Measurements from ENCODE around the gene LDLRAD3. TPM values are rescaled to one million over a fixed set of nuclear protein-coding genes. Genes with fewer than 3 reads are reported as not detected.

LDLRAD3 gene
- total and polyA plus RNA-seq, 12 donors: 0.87 to 5.1 (median 1.7) TPM

GRCh38 chr11:36000616-36001190 lies 56.8 kb downstream of the LDLRAD3 start:
- Histone ChIP-seq H3K4me3 (no peak overlapping the region), H3K9me3 (peaks cover 0 to 9% (median 0%) of the 10 kb centered on the region in 11 donors), H3K27ac (no peak overlapping the region), H3K27me3 (no peaks in the 10 kb centered on the region), H3K4me1 (peaks cover 0 to 13% (median 0%) of the 10 kb centered on the region in 9 donors), H3K36me3 (no peaks in the 10 kb centered on the region)
- intact Hi-C loops (cut with DNase I): no loop called here
- no peak for DNase-seq
- TF ChIP-seq CTCF (IDR thresholded peaks at IDR 0.05): no peak
- 81% methylated on average over 6 of the region's 6 CpGs for WGBS, 2 donors
- ATAC-seq: no peak

GRCh38 chr11:36002196-36002595 lies 58.3 kb downstream of the LDLRAD3 start:
- no peak for TF ChIP-seq CTCF (IDR thresholded peaks at IDR 0.05)
- Histone ChIP-seq H3K27ac (no peak overlapping the region), H3K36me3 (no peaks in the 10 kb centered on the region), H3K27me3 (no peaks in the 10 kb centered on the region), H3K4me3 (no peak overlapping the region), H3K9me3 (peaks cover 0 to 9% (median 0%) of the 10 kb centered on the region in 11 donors), H3K4me1 (peaks cover 0 to 12% (median 0%) of the 10 kb centered on the region in 9 donors)
- DNase-seq (no peak), ATAC-seq (peak in 1 of 8 donors; percentile 59)
- intact Hi-C loops (cut with DNase I): no loop called here
- 52 to 63% methylated on average over 6 of the region's 6 CpGs for WGBS, 2 donors

GRCh38 chr11:36002796-36003195 lies 58.9 kb downstream of the LDLRAD3 start:
- H3K36me3 ChIP-seq: no peaks in the 10 kb centered on the region
- no peak overlapping the region for H3K27ac ChIP-seq
- no peak overlapping the region for H3K4me3 ChIP-seq
- DNase-seq (no peak), ATAC-seq (peak in 1 of 8 donors; percentile 67)
- 64% methylated on average over 3 of the region's 3 CpGs for WGBS, 2 donors
- no peak for TF ChIP-seq CTCF (IDR thresholded peaks at IDR 0.05)
- H3K4me1 ChIP-seq: peaks cover 0 to 12% (median 0%) of the 10 kb centered on the region in 9 donors
- intact Hi-C loops (cut with DNase I): no loop called here
- H3K9me3 ChIP-seq: peaks cover 0 to 9% (median 0%) of the 10 kb centered on the region in 11 donors
- no peaks in the 10 kb centered on the region for H3K27me3 ChIP-seq

- 72 to 81% methylated on average over 3 of the region's 3 CpGs for WGBS, 2 donors
- Histone ChIP-seq H3K27me3 (no peaks in the 10 kb centered on the region), H3K4me1 (peaks cover 0 to 40% (median 15%) of the 10 kb centered on the region in 9 donors), H3K9me3 (peaks cover 0 to 9% (median 0%) of the 10 kb centered on the region in 11 donors), H3K27ac (no peak overlapping the region), H3K36me3 (no peaks in the 10 kb centered on the region), H3K4me3 (no peak overlapping the region)
- no peak for TF ChIP-seq CTCF (IDR thresholded peaks at IDR 0.05)
- no peak for DNase-seq
- intact Hi-C loops (cut with DNase I): no loop called here
- no peak for ATAC-seq
Measured at GRCh38 chr11:36006556-36006955, 62.7 kb downstream of the LDLRAD3 start.
